ENCODE measurements around the gene TTC33.
"Not testable (repeated sequence)": the region's sequence is repeated elsewhere in the genome, so short reads cannot be mapped to it uniquely, and the experiment has no call there.

The TTC33 gene

DNA sequence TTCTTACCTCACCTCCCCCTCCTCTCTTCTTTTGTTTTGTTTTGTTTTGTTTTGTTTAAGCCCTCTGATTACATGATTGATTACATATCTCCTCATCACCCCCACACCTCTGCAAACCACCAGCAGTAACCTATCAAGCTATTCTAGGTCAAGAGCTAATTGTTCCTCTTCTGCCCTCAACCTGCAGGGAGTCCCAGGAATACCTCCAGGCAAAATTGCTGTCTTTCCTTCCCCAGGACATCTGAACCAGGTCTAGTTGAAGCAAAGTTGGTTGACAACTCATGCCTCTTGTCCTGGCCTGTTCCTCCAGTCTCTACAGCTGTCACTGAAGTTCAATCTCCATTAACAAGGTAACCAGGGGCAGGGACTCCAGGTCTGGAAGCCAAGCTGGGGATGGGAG is 156.1 kb downstream of the TTC33 start:
- no peak for TF ChIP-seq POLR2A (IDR thresholded peaks at IDR 0.05; ENCODE audit: low read depth, low read length)
- DNase-seq (ENCODE audit: insufficient read length, low spot score) (no peak), FAIRE-seq (no peak)

DNA sequence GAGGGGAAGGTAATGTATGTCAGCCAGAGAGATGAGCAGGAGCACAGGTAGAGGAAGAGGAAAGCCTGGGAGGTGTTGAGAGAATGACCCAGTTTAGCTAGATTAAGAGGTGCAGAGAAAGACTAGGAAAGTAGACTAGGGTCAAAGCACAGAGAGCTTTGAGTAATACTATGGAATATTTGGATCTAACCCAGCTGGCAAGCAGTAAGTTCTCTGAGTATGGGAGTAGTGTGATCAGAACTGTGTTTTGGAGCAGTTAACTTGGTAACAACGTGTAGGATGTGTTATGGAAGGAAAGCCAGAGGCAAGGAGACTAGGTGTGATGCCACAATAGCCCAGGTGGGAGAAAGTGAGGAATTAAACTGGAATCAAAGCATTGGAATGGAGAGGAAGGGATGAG is 160.9 kb downstream of the TTC33 start:
- FAIRE-seq (peak; percentile 69), DNase-seq (ENCODE audit: insufficient read length, low spot score) (peak; percentile 9)

DNA sequence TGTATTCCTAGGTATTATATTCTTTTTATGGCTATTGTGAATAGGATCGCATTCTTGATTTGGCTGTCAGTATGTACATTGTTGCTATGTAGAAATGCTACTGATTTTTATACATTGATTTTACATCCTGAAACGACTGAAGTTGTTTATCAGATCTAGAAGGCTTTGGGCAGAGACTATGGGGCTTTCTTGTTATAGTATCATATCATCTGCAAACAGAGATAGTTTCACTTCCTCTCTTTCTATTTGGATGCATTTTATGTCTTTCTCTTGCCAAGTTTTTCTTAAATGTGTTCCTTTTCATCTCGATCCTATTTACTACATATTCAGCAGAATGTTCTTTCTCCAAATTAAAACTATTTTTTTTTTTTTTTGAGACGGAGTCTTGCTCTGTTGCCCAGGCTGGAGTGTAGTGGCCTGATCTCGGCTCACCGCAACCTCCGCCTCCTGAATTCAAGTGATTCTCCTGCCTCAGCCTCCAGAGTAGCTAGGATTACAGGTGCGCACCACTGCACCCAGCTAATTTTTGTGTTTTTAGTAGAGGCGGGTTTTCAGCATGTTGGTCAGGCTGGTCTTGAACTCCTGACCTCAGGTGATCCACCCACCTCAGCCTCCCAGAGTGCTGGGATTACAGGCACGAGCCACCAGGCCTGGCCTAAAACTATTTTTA is 163.9 kb downstream of the TTC33 start:
- not testable (repeated sequence) for FAIRE-seq; DNase-seq (ENCODE audit: insufficient read length, low spot score)

More for the DNA sequence above, 160.9 kb downstream of the TTC33 start:
- no peak for TF ChIP-seq POLR2A (IDR thresholded peaks at IDR 0.05; ENCODE audit: low read depth, low read length)

DNA sequence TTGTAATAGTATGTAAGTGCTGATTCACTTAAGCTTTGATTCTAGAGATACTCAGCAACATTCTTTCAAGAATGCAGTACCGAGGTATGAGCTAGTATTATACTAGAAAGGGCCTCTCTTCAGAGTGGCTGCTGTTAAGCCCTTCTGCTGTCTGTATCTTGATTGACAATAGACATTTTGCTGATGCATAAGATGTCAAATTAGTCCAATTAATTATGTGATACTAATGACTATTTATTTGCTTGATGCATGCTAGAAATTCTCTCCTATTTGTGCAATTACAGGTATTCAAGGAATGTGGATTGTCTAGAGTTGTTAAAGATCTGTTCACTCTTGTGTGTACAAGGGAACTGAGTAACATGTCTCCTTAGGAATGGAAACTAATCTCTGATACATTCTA is 168.4 kb downstream of the TTC33 start:
- TF ChIP-seq POLR2A (IDR thresholded peaks at IDR 0.05; ENCODE audit: low read depth, low read length) = no peak
- no peak for DNase-seq (ENCODE audit: insufficient read length, low spot score)
- FAIRE-seq = peak; percentile 71

DNA sequence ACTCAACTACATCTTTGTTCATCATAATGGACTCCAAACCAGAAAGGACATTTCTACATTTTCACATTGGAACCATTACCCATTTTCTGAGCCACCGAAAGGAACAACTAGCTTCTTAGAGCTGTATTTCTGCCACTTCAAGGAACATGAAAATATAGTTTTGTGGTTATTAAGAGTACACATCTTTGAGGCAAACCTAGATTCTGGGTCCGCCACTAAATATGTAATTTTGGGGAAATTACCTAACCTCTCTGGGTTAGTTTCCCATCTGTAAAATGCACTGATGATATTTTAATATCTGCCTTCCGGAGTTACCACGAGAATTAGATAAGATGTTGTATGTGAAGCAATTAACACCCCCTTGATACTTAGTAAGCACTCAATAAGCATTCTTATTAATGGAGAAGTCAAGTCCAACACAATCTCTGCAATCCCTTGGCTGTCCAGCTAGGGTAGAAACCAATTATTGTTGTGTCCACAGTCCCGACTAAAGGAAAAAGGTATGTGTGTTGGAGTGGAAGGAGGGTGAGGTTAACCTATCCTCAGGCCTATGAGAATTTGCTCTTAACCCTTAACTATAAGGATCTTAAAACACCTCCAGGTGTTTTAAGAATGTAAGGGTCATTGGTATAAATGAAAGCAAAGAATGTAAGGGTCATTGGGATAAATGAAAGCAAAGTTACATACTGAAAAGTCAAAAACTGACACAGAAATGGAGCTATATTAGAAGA is 170.1 kb downstream of the TTC33 start:
- no peak for DNase-seq (ENCODE audit: insufficient read length, low spot score)
- FAIRE-seq = peak; percentile 69
- TF ChIP-seq POLR2A (IDR thresholded peaks at IDR 0.05; ENCODE audit: low read depth, low read length) = no peak

DNA sequence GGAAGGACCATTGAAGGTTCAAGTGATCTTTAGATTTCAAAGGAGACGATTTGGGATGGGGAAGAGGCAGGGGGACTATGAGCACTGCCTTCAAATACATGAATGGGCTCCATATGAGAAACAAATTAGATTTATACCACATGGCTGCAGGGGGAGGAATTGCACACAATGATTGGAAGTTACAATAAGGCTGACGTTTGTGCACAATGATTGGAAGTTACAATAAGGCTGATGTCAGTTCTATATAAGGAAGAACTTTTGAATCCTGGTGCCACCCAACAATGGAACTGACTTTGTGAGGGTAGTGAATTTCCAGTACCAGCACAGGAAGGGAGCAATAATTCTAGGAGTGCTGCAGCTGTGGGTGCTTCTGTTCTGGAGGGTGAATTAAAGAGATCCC is 171.7 kb downstream of the TTC33 start:
- DNase-seq (ENCODE audit: insufficient read length, low spot score) (no peak), FAIRE-seq (no peak)

DNA sequence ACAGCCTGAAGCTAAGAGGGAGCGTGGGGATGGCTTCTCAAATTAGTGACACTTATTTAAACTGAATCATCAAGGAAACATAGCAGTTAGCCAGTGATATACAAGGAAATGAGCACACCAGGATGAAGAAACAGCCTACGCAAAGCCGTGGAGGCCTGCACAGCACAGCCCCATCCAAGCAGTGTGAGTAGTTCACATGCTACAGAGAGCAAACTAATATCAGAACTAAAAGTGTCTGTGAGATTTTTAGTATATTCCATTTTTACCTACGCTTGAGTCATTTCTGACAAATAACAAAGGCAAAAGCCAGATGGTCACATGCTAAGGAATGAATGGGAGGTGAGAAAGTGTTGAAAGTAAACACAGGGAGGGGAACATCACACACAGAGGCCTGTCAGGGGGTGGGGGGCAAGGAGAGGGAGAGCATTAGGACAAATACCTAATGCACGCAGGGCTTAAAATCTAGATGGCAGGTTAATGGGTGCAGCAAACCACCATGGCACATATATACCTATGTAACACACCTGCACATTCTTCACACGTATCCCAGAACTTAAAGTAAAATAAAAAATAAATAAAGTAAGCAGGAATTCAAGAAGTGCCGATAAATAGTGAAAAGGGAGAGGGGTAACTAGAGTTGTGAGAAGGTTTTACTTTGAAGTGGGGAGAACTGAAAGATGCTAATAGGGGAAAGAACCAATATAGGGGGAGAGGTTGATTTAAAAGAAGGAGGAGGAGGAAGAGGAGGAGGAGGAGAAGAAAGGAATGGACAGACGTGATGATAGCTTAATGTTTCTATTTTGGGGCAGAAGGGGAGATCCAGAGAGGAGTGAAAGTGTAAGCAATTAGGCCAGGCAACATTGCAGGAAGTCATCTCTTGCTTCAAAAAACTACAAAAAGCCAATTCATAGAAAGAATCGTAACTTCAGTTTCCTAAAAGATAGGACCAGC is 177.0 kb downstream of the TTC33 start:
- FAIRE-seq (peak; percentile 78), DNase-seq (ENCODE audit: insufficient read length, low spot score) (no peak)
- no peak for TF ChIP-seq POLR2A (IDR thresholded peaks at IDR 0.05; ENCODE audit: low read depth, low read length)

More for the DNA sequence above, 171.7 kb downstream of the TTC33 start:
- TF ChIP-seq POLR2A (IDR thresholded peaks at IDR 0.05; ENCODE audit: low read depth, low read length) = no peak

DNA sequence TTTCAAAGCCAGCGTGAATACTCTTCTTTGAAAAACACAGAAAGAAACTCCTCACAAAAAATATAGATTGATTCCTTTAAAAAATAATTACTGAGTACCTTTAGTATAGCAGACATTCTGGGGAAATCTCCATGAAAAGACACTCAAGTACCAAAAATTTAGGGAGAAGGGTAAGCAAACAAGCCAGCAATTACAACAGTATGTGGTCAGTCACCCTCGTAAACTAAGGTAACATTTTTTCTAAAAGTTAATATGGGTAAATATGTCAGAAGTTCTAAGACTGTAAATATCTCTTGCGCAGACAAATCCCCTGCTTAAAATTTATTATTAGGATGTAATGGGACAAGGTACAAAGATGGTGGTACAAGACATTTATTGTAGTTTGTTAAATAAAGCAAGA is 178.0 kb downstream of the TTC33 start:
- FAIRE-seq (no peak), DNase-seq (ENCODE audit: insufficient read length, low spot score) (no peak)
- TF ChIP-seq POLR2A (IDR thresholded peaks at IDR 0.05; ENCODE audit: low read depth, low read length) = no peak

DNA sequence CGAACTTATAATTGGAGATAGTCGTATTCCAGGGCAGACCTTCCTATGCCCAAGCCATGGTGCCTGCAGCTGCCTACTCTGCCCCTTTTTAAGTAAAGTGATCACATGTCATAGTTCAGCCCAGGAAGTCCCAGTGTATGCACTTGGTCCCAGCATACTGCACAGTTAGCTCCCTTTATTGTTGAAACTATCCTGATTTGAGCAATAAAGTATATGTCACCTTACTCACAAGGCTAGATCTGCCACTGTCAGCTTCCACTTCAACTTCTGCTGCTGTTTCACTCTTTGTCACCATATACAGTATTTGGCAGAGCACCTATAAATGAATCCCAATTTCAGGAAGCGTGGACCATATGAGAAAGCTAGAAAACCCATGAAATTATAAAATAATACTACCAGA is 179.8 kb downstream of the TTC33 start:
- no peak for TF ChIP-seq POLR2A (IDR thresholded peaks at IDR 0.05; ENCODE audit: low read depth, low read length)
- peak; percentile 71 for FAIRE-seq
- no peak for DNase-seq (ENCODE audit: insufficient read length, low spot score)

DNA sequence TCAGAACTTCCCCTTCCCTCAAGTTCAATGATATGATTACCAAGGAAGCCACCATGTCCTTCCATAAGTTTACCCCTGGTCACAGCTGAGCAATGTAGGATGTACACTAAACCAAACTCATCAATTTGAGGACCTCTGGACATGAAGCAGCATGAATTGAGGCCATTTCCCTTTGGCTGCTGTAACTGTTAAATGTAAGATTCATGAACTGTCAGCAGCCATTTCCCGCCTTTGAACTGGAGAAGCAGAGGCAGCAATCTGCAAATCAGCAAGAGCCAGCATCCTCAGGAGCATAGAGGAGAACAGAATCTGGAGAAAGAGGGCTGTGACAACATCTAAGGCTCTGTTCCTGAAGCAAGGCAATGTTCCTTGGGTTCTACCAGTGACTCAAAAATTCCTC is 180.3 kb downstream of the TTC33 start:
- TF ChIP-seq POLR2A (IDR thresholded peaks at IDR 0.05; ENCODE audit: low read depth, low read length) = no peak
- FAIRE-seq (peak; percentile 41), DNase-seq (ENCODE audit: insufficient read length, low spot score) (no peak)

DNA sequence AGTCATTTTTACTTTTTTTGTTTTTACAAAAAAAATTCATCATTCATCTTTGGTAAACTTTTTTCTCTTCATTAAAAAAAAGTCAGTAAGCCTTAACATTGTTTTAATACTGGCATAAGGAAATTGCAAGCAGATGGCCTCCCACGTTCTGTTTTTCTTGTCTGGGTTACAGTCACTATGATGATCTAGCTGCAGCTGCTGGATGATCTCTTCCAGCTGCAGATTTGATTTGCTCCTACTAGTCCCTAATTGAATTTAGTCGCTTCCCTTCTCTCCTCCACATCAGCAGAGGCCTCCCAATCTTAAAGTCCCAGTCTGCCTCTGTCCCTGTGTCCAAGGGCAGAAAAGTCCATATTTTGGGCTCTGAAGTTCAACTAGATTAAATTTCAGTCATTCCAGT is 182.8 kb downstream of the TTC33 start:
- no peak for FAIRE-seq
- no peak for TF ChIP-seq POLR2A (IDR thresholded peaks at IDR 0.05; ENCODE audit: low read depth, low read length)
- no peak for DNase-seq (ENCODE audit: insufficient read length, low spot score)

DNA sequence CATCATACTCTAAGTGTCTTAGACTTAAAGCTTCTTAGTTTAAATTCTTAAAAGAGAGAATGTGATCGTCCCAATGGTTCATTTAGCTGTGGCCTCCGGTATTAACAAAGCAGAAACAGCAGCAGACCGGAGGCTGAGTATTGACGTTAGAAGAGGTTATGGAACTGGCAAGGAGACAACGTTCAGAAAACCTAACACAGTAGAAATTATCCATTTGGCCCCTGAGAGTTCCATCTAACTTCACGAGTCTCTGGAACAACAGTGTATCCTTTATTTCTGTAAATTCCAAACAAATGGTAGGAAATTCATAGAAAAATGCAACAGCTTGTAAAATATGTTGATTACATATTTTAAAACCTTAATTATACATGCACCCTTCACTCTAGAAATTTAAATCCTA is 183.4 kb downstream of the TTC33 start:
- DNase-seq (ENCODE audit: insufficient read length, low spot score) (no peak), FAIRE-seq (no peak)
- no peak for TF ChIP-seq POLR2A (IDR thresholded peaks at IDR 0.05; ENCODE audit: low read depth, low read length)

DNA sequence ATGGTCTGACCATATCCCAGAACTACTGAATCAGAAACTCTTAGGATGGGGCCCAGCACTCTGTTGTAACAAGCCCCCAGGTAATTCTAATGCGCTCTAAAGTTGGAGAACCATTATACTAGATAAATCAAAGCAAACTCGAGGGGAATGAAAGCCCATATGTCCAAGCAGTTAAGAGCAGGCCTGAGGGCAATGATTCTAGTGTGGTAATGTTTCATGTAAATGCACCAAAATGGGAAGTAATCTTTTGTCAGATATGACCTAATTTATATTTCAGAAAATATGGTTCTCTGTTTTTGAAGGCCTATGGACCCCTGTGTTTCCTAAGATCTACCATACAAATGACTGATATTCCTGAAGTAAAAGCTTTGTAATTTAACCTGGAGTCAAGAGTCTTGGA is 184.0 kb downstream of the TTC33 start:
- FAIRE-seq (no peak), DNase-seq (ENCODE audit: insufficient read length, low spot score) (no peak)
- TF ChIP-seq POLR2A (IDR thresholded peaks at IDR 0.05; ENCODE audit: low read depth, low read length) = no peak

Data from H54 (cell line).